ENCODE measurements around the gene TMTC2.
"Not testable (repeated sequence)": the region's sequence is repeated elsewhere in the genome, so short reads cannot be mapped to it uniquely, and the experiment has no call there.

Gene TMTC2

GRCh38 chr12:83084516-83085234 lies 398.0 kb downstream of the TMTC2 start:
- DNase-seq (ENCODE audit: low read depth) = no peak

- DNase-seq (ENCODE audit: low read depth) = no peak
Observed at GRCh38 chr12:83086023-83086422, 399.3 kb downstream of the TMTC2 start.

GRCh38 chr12:83089575-83089974 lies 402.9 kb downstream of the TMTC2 start:
- DNase-seq (ENCODE audit: low read depth) = no peak

- DNase-seq (ENCODE audit: low read depth) = no peak
Observed at GRCh38 chr12:83092129-83092528, 405.4 kb downstream of the TMTC2 start.

GRCh38 chr12:83092606-83093005 lies 405.9 kb downstream of the TMTC2 start:
- DNase-seq (ENCODE audit: low read depth) = no peak

GRCh38 chr12:83093426-83093825 lies 406.7 kb downstream of the TMTC2 start:
- DNase-seq (ENCODE audit: low read depth) = no peak

- no peak for DNase-seq (ENCODE audit: low read depth)
Observed at GRCh38 chr12:83097643-83098342, 411.1 kb downstream of the TMTC2 start.

- DNase-seq (ENCODE audit: low read depth) = no peak
Observed at GRCh38 chr12:83099436-83099835, 412.7 kb downstream of the TMTC2 start.

- DNase-seq (ENCODE audit: low read depth) = peak; percentile 2
Observed at GRCh38 chr12:83102499-83102898, 415.8 kb downstream of the TMTC2 start.

- DNase-seq (ENCODE audit: low read depth) = no peak
Observed at GRCh38 chr12:83106873-83107272, 420.2 kb downstream of the TMTC2 start.

- DNase-seq (ENCODE audit: low read depth) = no peak
Observed at GRCh38 chr12:83110424-83110823, 423.7 kb downstream of the TMTC2 start.

GRCh38 chr12:83113945-83114344 lies 427.2 kb downstream of the TMTC2 start:
- DNase-seq (ENCODE audit: low read depth) = no peak

GRCh38 chr12:83114966-83115365 lies 428.3 kb downstream of the TMTC2 start:
- DNase-seq (ENCODE audit: low read depth) = no peak

GRCh38 chr12:83117926-83118325 lies 431.2 kb downstream of the TMTC2 start:
- DNase-seq (ENCODE audit: low read depth) = not testable (repeated sequence)

- no peak for DNase-seq (ENCODE audit: low read depth)
Observed at GRCh38 chr12:83121897-83122622, 435.4 kb downstream of the TMTC2 start.

- DNase-seq (ENCODE audit: low read depth) = no peak
Observed at GRCh38 chr12:83122623-83122934, 435.9 kb downstream of the TMTC2 start.

GRCh38 chr12:83123039-83123438 lies 436.3 kb downstream of the TMTC2 start:
- DNase-seq (ENCODE audit: low read depth) = no peak

- DNase-seq (ENCODE audit: low read depth) = no peak
Observed at GRCh38 chr12:83128540-83128939, 441.8 kb downstream of the TMTC2 start.

- DNase-seq (ENCODE audit: low read depth) = no peak
Observed at GRCh38 chr12:83130178-83130577, 443.5 kb downstream of the TMTC2 start.

- DNase-seq (ENCODE audit: low read depth) = no peak
Observed at GRCh38 chr12:83132360-83132759, 445.7 kb downstream of the TMTC2 start.

GRCh38 chr12:83136411-83136810 lies 449.7 kb downstream of the TMTC2 start:
- no peak for DNase-seq (ENCODE audit: low read depth)

GRCh38 chr12:83140135-83140534 lies 453.4 kb downstream of the TMTC2 start:
- DNase-seq (ENCODE audit: low read depth) = no peak

- no peak for DNase-seq (ENCODE audit: low read depth)
Observed at GRCh38 chr12:83141460-83141994, 454.8 kb downstream of the TMTC2 start.

Measured in EH (cell line).